Measurements from ENCODE around the gene TSEN15. TPM values are rescaled to one million over a fixed set of nuclear protein-coding genes. Genes with fewer than 3 reads are reported as not detected.

Gene TSEN15
- total and polyA plus RNA-seq, 9 of the 15 experiments (the other 6 are each of a cell fraction or from before 2014, with no cell fraction given), result 25.6 to 121 (median 91.3) TPM

DNA sequence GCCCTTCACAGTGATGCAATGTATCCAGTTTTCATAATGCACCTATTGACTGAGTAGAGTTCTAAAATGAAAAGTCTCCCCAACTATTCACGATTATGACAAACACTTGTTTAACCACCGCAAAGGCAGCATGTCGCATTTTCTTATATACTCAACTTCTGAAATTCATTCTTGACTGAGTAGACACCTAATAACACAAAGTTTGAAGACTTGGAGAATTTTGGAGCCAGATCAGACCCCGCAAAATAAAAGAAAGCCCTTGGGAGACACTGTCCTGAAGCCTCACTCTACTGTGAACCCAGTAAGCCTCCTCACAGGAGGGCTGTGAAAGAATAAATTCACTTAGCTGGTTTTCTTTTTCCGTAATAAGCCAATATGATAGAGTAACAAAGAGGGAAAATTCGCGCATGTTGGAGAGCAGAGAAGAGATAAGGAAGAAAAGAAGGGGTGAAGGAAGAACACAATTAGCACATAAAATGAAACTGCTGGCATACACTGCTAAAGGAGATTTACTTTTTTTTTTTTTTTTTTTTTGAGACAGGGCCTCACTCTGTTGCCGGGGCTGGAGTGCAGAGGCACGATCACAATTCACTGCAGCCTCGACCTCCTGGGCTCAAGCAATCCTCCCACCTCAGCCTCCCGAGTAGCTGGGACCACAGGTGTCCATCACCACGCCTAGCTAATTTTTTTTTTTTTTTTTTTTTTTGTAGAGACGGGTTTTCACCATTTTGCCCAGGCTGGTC lies 13.5 kb upstream of the TSEN15 start (continued):
- TF ChIP-seq, protein P1, sequence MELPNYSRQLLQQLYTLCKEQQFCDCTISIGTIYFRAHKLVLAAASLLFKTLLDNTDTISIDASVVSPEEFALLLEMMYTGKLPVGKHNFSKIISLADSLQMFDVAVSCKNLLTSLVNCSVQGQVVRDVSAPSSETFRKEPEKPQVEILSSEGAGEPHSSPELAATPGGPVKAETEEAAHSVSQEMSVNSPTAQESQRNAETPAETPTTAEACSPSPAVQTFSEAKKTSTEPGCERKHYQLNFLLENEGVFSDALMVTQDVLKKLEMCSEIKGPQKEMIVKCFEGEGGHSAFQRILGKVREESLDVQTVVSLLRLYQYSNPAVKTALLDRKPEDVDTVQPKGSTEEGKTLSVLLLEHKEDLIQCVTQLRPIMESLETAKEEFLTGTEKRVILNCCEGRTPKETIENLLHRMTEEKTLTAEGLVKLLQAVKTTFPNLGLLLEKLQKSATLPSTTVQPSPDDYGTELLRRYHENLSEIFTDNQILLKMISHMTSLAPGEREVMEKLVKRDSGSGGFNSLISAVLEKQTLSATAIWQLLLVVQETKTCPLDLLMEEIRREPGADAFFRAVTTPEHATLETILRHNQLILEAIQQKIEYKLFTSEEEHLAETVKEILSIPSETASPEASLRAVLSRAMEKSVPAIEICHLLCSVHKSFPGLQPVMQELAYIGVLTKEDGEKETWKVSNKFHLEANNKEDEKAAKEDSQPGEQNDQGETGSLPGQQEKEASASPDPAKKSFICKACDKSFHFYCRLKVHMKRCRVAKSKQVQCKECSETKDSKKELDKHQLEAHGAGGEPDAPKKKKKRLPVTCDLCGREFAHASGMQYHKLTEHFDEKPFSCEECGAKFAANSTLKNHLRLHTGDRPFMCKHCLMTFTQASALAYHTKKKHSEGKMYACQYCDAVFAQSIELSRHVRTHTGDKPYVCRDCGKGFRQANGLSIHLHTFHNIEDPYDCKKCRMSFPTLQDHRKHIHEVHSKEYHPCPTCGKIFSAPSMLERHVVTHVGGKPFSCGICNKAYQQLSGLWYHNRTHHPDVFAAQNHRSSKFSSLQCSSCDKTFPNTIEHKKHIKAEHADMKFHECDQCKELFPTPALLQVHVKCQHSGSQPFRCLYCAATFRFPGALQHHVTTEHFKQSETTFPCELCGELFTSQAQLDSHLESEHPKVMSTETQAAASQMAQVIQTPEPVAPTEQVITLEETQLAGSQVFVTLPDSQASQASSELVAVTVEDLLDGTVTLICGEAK (IDR thresholded peaks at IDR 0.05), result peak; percentile 23; the same call in 1 of the 2 replicates
- TF ChIP-seq, protein P1 (CRISPR knock-in tag; IDR thresholded peaks at IDR 0.05), result no peak
- TF ChIP-seq JUND (IDR thresholded peaks at IDR 0.05; ENCODE audit: borderline replicate concordance, low read depth, low read length) (no peak), JUND (tag; IDR thresholded peaks at IDR 0.05; ENCODE audit: borderline replicate concordance, low read depth, low read length) (0 out of 3 replicates have a peak, but pooled peaks have one; percentile 42), FOXA1 (IDR thresholded peaks at IDR 0.05; ENCODE audit: borderline replicate concordance) (no peak), ZNF507 (tag; conservative IDR thresholded peaks at IDR 0.05) (no peak)
- TF ChIP-seq, protein P2, sequence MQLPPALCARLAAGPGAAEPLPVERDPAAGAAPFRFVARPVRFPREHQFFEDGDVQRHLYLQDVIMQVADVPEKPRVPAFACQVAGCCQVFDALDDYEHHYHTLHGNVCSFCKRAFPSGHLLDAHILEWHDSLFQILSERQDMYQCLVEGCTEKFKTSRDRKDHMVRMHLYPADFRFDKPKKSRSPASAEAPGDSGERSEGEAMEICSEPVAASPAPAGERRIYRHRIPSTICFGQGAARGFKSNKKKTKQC (CRISPR knock-in tag; IDR thresholded peaks at IDR 0.05), result no peak

All from K562 (cell line).